ENCODE measurements around the gene PRR36. TPM values are rescaled to one million over a fixed set of nuclear protein-coding genes. Genes with fewer than 3 reads are reported as not detected.

PRR36 gene
- total and polyA plus RNA-seq, 7 donors: under 0.01 to 0.23 TPM; not detected in 5

DNA sequence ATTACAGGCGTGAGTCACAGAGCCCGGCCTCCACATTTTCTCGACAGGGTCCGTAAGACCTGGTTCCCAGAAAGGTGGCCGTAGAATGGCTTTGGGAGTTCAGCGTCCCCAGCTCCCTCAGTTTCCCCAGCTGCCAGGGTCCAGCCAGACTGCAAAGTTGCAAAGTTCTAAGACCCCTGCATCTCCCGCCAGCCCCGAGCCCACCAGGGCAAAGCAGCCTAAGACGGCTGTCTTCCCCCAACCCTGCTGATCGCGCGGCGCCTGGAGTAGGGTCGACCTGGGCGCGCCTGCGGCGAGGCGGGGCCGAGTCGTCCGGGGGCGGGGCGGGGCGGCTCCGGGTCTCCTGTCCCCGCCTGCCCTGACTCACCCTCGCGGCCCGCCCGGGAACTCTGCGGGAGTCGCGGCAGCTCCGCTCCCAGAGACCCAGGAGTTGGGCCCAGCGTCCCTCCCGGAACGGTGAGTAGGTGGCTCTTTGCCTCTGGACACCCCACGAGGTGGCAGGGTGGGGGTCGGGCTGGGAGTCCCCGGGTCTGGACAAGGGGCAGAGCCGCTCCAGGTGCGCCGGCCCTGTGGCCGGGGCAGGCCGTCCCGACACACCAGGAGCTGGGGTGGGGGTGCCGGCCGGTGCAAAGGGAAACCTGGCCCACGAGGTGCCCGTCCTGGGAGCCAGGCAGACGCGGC is 14.1 kb upstream of the PRR36 start, which contains the start of gene LRRC8E:
Gene LRRC8E, plus strand, starts transcription at position 366 of the 681 bp plus-strand sequence. CDS start 7,094 bp downstream, outside the sequence.
- peak within 1 kb of the TSS in 3 of 4 donors; percentile 11 to 31 (median 26) for H3K4me3 ChIP-seq
- peaks cover 13 to 41% (median 18%) of the 10 kb centered on the region in 3 donors for H3K27me3 ChIP-seq
- no peak within 1 kb of the TSS for H3K27ac ChIP-seq
- TF ChIP-seq POLR2AphosphoS5 (IDR thresholded peaks at IDR 0.05) (no peak), POLR2A (IDR thresholded peaks at IDR 0.05) (no peak), EP300 (IDR thresholded peaks at IDR 0.05) (no peak)
- TF ChIP-seq, protein P1, sequence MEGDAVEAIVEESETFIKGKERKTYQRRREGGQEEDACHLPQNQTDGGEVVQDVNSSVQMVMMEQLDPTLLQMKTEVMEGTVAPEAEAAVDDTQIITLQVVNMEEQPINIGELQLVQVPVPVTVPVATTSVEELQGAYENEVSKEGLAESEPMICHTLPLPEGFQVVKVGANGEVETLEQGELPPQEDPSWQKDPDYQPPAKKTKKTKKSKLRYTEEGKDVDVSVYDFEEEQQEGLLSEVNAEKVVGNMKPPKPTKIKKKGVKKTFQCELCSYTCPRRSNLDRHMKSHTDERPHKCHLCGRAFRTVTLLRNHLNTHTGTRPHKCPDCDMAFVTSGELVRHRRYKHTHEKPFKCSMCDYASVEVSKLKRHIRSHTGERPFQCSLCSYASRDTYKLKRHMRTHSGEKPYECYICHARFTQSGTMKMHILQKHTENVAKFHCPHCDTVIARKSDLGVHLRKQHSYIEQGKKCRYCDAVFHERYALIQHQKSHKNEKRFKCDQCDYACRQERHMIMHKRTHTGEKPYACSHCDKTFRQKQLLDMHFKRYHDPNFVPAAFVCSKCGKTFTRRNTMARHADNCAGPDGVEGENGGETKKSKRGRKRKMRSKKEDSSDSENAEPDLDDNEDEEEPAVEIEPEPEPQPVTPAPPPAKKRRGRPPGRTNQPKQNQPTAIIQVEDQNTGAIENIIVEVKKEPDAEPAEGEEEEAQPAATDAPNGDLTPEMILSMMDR (IDR thresholded peaks at IDR 0.05): no peak
- H3K36me3 ChIP-seq: no peaks in the 10 kb centered on the region
- no peaks in the 10 kb centered on the region for H3K9me3 ChIP-seq
- intact Hi-C loops (cut with DNase I): no loop called here
- no peak for DNase-seq
- peaks cover 0 to 8% (median 6%) of the 10 kb centered on the region in 4 donors for H3K4me1 ChIP-seq
- WGBS, 2 donors: 5 to 10% methylated on average over 53 of the region's 53 CpGs

DNA sequence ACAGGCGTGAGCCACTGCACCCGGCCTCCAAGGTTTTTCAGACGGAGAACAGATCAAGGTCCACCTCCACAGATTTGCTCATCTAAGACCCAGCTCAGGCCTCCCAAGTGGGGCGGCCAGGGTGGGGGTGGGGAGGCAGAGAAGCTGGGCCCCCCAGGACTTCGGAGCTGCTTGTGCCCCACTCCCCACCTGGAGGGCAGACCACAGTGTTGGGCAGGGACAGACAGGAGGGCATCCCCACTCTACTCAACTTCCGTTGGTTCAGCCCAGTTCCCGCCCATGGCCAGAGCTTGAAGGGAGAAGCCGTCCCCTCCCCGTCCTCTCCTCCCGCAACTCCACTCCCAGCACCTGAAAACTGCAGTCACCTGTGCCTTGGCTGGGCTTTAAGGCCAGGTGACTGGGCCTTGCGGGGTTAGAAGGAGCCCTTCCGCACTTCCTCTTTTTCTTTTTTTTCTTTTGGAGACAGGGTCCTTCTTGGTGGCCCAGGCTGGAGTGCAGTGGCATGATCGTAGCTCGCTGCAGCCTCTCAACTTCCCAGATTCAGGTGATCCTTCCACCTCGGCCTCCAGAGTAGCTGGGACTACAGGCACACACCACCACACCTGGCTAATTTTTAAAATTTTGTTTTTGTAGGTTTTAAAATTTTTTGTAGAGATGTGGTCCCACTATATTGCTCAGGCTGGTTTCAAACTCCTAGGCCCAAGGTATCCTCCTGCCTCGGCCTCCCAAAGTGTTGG is 13.4 kb upstream of the PRR36 start:
- Histone ChIP-seq H3K9me3 (no peaks in the 10 kb centered on the region), H3K4me1 (peaks cover 0 to 8% (median 6%) of the 10 kb centered on the region in 4 donors), H3K27ac (no peak overlapping the region), H3K4me3 (no peak overlapping the region), H3K36me3 (no peaks in the 10 kb centered on the region), H3K27me3 (peaks cover 13 to 35% (median 15%) of the 10 kb centered on the region in 3 donors)
- WGBS, 2 donors: 50 to 74% methylated on average over 16 of the region's 16 CpGs
- intact Hi-C loops (cut with DNase I): no loop called here
- no peak for DNase-seq
- no peak for TF ChIP-seq POLR2AphosphoS5 (IDR thresholded peaks at IDR 0.05)
- TF ChIP-seq EP300 (IDR thresholded peaks at IDR 0.05): no peak
- no peak for TF ChIP-seq POLR2A (IDR thresholded peaks at IDR 0.05)
- TF ChIP-seq, protein P1 (IDR thresholded peaks at IDR 0.05): no peak

DNA sequence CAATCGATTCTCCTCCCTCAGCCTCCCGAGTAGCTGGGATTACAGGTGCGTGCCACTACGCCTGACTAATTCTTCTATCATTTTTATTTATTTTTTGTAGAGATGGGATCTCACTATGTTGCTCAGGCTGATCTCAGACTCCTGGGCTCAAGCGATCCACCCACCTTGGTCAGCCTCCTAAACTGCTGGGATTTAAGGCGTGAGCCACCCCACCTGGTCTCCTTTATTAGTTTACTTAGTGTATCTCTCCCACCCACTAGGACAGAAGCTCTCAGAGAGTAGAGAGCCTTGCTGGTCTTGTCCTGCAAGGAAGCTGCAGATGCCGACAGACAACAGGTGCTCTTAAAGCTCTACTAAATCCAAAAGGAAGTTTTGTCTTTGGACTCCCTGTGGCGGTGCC is 11.6 kb upstream of the PRR36 start:
- intact Hi-C loops (cut with DNase I): no loop called here
- Histone ChIP-seq H3K36me3 (no peaks in the 10 kb centered on the region), H3K4me1 (peaks cover 0 to 8% (median 6%) of the 10 kb centered on the region in 4 donors), H3K9me3 (no peaks in the 10 kb centered on the region), H3K27ac (no peak overlapping the region), H3K27me3 (peaks cover 13 to 31% (median 15%) of the 10 kb centered on the region in 3 donors), H3K4me3 (no peak overlapping the region)
- TF ChIP-seq POLR2AphosphoS5 (IDR thresholded peaks at IDR 0.05) (no peak), POLR2A (IDR thresholded peaks at IDR 0.05) (no peak), EP300 (IDR thresholded peaks at IDR 0.05) (no peak)
- TF ChIP-seq, protein P1 (IDR thresholded peaks at IDR 0.05): no peak
- no peak for DNase-seq
- WGBS, 2 donors: 48 to 79% methylated on average over 8 of the region's 8 CpGs

DNA sequence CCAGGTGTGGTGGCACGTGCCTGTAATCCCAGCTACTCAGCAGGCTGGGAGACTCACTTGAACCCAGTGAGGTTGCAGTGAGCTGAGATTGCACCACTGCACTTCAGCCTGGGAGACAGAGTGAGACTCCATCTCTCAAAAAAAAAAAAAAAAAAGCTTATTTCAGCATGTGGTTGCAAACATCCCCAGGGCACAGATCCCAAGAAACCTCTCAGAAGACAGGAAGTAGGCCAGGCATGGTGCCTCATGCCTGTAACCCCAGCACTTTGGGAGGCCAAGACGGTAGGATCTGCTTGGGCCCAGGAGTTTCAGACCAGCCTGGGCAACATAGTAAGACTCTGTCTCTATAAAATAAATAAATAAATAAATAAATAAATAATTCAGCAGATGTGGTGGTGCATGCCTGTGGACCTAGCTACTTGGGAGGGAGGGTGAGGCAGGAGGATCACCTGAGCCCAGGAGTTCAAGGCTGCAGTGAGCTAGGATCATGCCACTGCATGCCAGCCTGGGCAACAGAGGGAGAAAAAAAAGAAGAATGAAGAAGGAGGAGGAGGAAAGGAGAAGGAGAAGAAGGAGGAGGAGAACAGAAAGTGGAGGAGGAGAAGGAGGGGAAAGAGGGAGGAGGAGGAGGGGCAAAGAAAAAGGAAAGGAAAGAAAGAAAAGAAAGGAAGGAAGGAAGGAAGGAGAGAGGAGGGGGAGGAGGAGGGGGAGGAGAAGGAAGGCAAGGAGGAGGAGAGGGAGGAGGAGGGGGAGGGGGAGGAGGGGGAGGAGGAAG is 9.8 kb upstream of the PRR36 start:
- no peaks in the 10 kb centered on the region for H3K36me3 ChIP-seq
- no peak overlapping the region for H3K4me3 ChIP-seq
- peaks cover 0 to 8% (median 6%) of the 10 kb centered on the region in 4 donors for H3K4me1 ChIP-seq
- no peak for DNase-seq
- 81 to 85% methylated on average over 2 of the region's 2 CpGs for WGBS, 2 donors
- H3K9me3 ChIP-seq: no peaks in the 10 kb centered on the region
- no peak overlapping the region for H3K27ac ChIP-seq
- TF ChIP-seq POLR2A (IDR thresholded peaks at IDR 0.05) (no peak), POLR2AphosphoS5 (IDR thresholded peaks at IDR 0.05) (no peak), EP300 (IDR thresholded peaks at IDR 0.05) (no peak)
- TF ChIP-seq, protein P1 (IDR thresholded peaks at IDR 0.05): no peak
- peaks cover 13 to 18% (median 15%) of the 10 kb centered on the region in 3 donors for H3K27me3 ChIP-seq
- intact Hi-C loops (cut with DNase I): no loop called here

Measured in sigmoid colon (tissue), 7 donors.